Stimulated activated CD4-positive, alpha-beta T cell treated with anti-CD3 and anti-CD28 coated beads, Interleukin-2, amount 100 ng/mL, for 4 hours (primary cell): ENCODE measurements around the gene MORN4.
"Not testable (repeated sequence)": the region's sequence is repeated elsewhere in the genome, so short reads cannot be mapped to it uniquely, and the experiment has no call there.

Experiments used
- DNase-seq: peaks from one replicate; pipeline ENCODE4 v3.0.0-alpha.2; 2020; ENCODE audit warnings: low read depth

Gene MORN4

GRCh38 chr10:97632949-97633884 is at the start of gene MORN4:
MORN4 (minus strand) TSS chr10:97633500; CDS start chr10:97619653, 13,847 bp downstream.
- DNase-seq = peak; percentile 79

- no peak for DNase-seq
These were observed 48.7 kb upstream of the MORN4 start for GRCh38 chr10:97682042-97682441.

GRCh38 chr10:97679594-97679993 is 46.3 kb upstream of the MORN4 start:
- DNase-seq = no peak

GRCh38 chr10:97676770-97677581 is 43.7 kb upstream of the MORN4 start:
- peak; percentile 38 for DNase-seq

GRCh38 chr10:97675222-97675621 is 41.9 kb upstream of the MORN4 start:
- no peak for DNase-seq

- no peak for DNase-seq
These were observed 40.6 kb upstream of the MORN4 start for GRCh38 chr10:97673736-97674525.

- no peak for DNase-seq
These were observed 36.3 kb upstream of the MORN4 start for GRCh38 chr10:97669571-97669970.

- DNase-seq = no peak
These were observed 34.2 kb upstream of the MORN4 start for GRCh38 chr10:97667463-97667862.

- DNase-seq = no peak
These were observed 33.7 kb upstream of the MORN4 start for GRCh38 chr10:97666992-97667391.

GRCh38 chr10:97664282-97664850 is 31.1 kb upstream of the MORN4 start:
- no peak for DNase-seq

- DNase-seq = no peak
These were observed 26.3 kb upstream of the MORN4 start for GRCh38 chr10:97659589-97659988.

- DNase-seq = no peak
These were observed 23.5 kb upstream of the MORN4 start for GRCh38 chr10:97656777-97657176.

GRCh38 chr10:97651773-97652172 is 18.5 kb upstream of the MORN4 start:
- no peak for DNase-seq

GRCh38 chr10:97650726-97651125 is 17.4 kb upstream of the MORN4 start:
- DNase-seq = no peak

- DNase-seq = not testable (repeated sequence)
These were observed 16.1 kb upstream of the MORN4 start for GRCh38 chr10:97649405-97649750.

GRCh38 chr10:97648562-97649404 is 15.5 kb upstream of the MORN4 start:
- DNase-seq = peak; percentile 29

GRCh38 chr10:97647556-97647955 is 14.3 kb upstream of the MORN4 start:
- DNase-seq = no peak

GRCh38 chr10:97644936-97645335 is 11.6 kb upstream of the MORN4 start:
- no peak for DNase-seq

- no peak for DNase-seq
These were observed 10.2 kb upstream of the MORN4 start for GRCh38 chr10:97643441-97643985.

GRCh38 chr10:97642471-97643159 is 9.3 kb upstream of the MORN4 start:
- DNase-seq = not testable (repeated sequence)
